ENCODE data around the gene MAN1C1. TPM values are rescaled to one million over a fixed set of nuclear protein-coding genes. Genes with fewer than 3 reads are reported as not detected.

The MAN1C1 gene
- total and polyA plus RNA-seq, 9 of the 15 experiments (the other 6 are each of a cell fraction or from before 2014, with no cell fraction given) = 0.04 to 0.44 (median 0.10) TPM; not detected in 3

DNA sequence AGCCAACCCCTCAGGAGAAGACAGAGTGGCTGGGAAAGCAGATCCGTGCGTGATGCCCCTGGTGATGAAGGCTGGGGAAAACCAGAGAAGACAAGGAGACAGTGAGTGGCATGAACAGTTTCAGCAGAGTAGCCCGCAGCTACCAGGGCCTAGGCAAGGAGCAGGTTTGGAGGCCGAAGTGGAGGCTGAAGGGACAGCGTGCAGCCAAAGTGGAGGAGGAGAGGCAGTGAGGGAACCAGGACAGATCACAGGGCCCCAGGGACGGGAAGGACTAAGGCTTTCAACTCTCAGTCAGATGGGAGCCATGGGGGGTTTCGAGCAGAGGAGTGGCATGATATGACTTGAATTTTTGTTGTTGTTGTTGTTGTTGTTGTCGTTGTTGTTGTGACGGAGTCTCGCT, 123.5 kb downstream of the MAN1C1 start:
- WGBS (ENCODE audit: insufficient coverage, low coverage, missing lambda C conversion rate) = 3% methylated on average over 10 of the region's 10 CpGs
- Histone ChIP-seq H3K36me3 (ENCODE audit: control insufficient read depth, insufficient read depth, low read length) (no peaks in the 10 kb centered on the region), H3K9me1 (ENCODE audit: control insufficient read depth, insufficient read depth, low read length) (peaks cover 3% of the 10 kb centered on the region), H3K27me3 (ENCODE audit: control insufficient read depth in 2 of 2, insufficient read depth in 2 of 2, low read length in 2 of 2) (peaks cover 60 to 88% of the 10 kb centered on the region in 2 experiments), H3K4me3 (no peak overlapping the region), H3K4me2 (ENCODE audit: insufficient read depth, low read length) (no peak overlapping the region), H3K9me3 (replicated peaks; ENCODE audit: control insufficient read depth, insufficient read depth, low read depth, low read length) (no peaks in the 10 kb centered on the region), H3K4me1 (replicated peaks in 1 of 2; ENCODE audit: control insufficient read depth in 2 of 2, insufficient read depth in 2 of 2, low read length in 2 of 2) (no peaks in the 10 kb centered on the region), H3K79me2 (ENCODE audit: control insufficient read depth, insufficient read depth, low read length) (no peaks in the 10 kb centered on the region), H3K9ac (ENCODE audit: insufficient read depth in 1 of 2, low read depth in 2 of 2, low read length in 2 of 2) (no peak overlapping the region), H4K20me1 (replicated peaks; ENCODE audit: control insufficient read depth, insufficient read depth, low read length) (0 out of 2 replicates have a peak, but pooled peaks cover 13% of the 10 kb centered on the region), H2AFZ (ENCODE audit: low read depth, low read length) (no peak overlapping the region), H3K27ac (ENCODE audit: extremely low read depth, low read depth, low read length) (no peak overlapping the region)
- no peak for DNase-seq (ENCODE audit: extremely low read depth in 1 of 4, low spot score in 3 of 4)
- no peak for ATAC-seq
- POLR2A ChIA-PET = no interaction called here
- TF ChIP-seq NFYB (IDR thresholded peaks at IDR 0.05; ENCODE audit: extremely low read depth, insufficient read length) = no peak
- no peak for TF ChIP-seq FOXA1 (IDR thresholded peaks at IDR 0.05; ENCODE audit: borderline replicate concordance)
- TF ChIP-seq ZNF766 (CRISPR knock-in tag; conservative IDR thresholded peaks at IDR 0.05) = no peak
- no peak for TF ChIP-seq CSDE1 (IDR thresholded peaks at IDR 0.05)
- in situ Hi-C loops (cut with MboI) = loop anchor here (5.0 kb wide), 1 partner anchor 52 kb away; no protein-coding TSS in a partner anchor
- BruUV-seq (replicated peaks) = no TSS peak
- CTCF ChIA-PET (ENCODE audit: low intra/inter-chr PET ratio) = no interaction called here
- FAIRE-seq = no peak
- intact Hi-C loops (cut with micrococcal nuclease) = loop anchor here (10.0 kb wide), 1 partner anchor 55 kb away; no protein-coding TSS in a partner anchor

DNA sequence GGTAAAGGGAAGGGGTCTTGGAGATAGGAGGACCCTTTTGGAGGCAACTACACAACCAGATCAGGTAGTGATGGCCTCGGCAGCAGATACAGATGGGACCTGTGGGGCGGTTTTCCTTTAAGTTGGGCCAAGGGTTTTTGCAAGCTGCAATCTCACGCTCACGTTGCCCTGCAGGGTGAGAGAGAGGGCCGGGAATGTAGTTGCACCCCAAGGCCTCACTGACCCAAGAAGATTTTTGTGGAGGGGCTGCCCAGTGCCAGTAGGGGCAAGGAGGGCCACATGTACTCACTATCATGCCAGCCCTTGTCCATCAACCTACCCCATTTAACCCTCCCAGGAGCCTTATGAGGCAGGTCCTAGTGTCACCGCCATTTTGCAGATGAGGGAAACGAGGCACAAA, 125.7 kb downstream of the MAN1C1 start:
- no peak overlapping the region for H3K4me2 ChIP-seq (ENCODE audit: insufficient read depth, low read length)
- H2AFZ ChIP-seq (ENCODE audit: low read depth, low read length) = no peak overlapping the region
- CTCF ChIA-PET (ENCODE audit: low intra/inter-chr PET ratio) = no interaction called here
- H3K27me3 ChIP-seq (ENCODE audit: control insufficient read depth in 2 of 2, insufficient read depth in 2 of 2, low read length in 2 of 2) = peaks cover 61 to 90% of the 10 kb centered on the region in 2 experiments
- POLR2A ChIA-PET = interaction anchor here (0.6 to 1.9 kb wide), 3 partner anchors 8 to 18 kb away, joined by 4 to 7 read pairs (median 6); no protein-coding TSS in a partner anchor
- no peaks in the 10 kb centered on the region for H3K79me2 ChIP-seq (ENCODE audit: control insufficient read depth, insufficient read depth, low read length)
- TF ChIP-seq ZBTB49 (CRISPR knock-in tag; IDR thresholded peaks at IDR 0.05; ENCODE audit: borderline replicate concordance) (no peak), ETV6 (IDR thresholded peaks at IDR 0.05; ENCODE audit: borderline replicate concordance in 1 of 2, low read depth in 2 of 2, low read length in 1 of 2) (no peak), ETV6 (CRISPR knock-in tag; IDR thresholded peaks at IDR 0.05; ENCODE audit: borderline replicate concordance) (no peak), HNRNPLL (IDR thresholded peaks at IDR 0.05; ENCODE audit: low read depth, low read length, poor library complexity, severe bottlenecking) (no peak)
- intact Hi-C loops (cut with micrococcal nuclease) = loop anchor here (10.0 kb wide), 1 partner anchor 52 kb away; no protein-coding TSS in a partner anchor
- ATAC-seq (no peak), FAIRE-seq (no peak), DNase-seq (ENCODE audit: extremely low read depth in 1 of 4, low spot score in 3 of 4) (no peak)
- H3K27ac ChIP-seq (ENCODE audit: extremely low read depth, low read depth, low read length) = no peak overlapping the region
- H3K4me1 ChIP-seq (replicated peaks in 1 of 2; ENCODE audit: control insufficient read depth in 2 of 2, insufficient read depth in 2 of 2, low read length in 2 of 2) = peaks cover 0 to 6% of the 10 kb centered on the region in 2 experiments; a peak in 1 of 5 replicates
- no peaks in the 10 kb centered on the region for H3K9me3 ChIP-seq (replicated peaks; ENCODE audit: control insufficient read depth, insufficient read depth, low read depth, low read length)
- H3K36me3 ChIP-seq (ENCODE audit: control insufficient read depth, insufficient read depth, low read length) = no peaks in the 10 kb centered on the region
- H3K9me1 ChIP-seq (ENCODE audit: control insufficient read depth, insufficient read depth, low read length) = peaks cover 3% of the 10 kb centered on the region
- BruUV-seq (replicated peaks) = no TSS peak
- no peak overlapping the region for H3K4me3 ChIP-seq
- 2% methylated on average over 7 of the region's 7 CpGs for WGBS (ENCODE audit: insufficient coverage, low coverage, missing lambda C conversion rate)
- H4K20me1 ChIP-seq (replicated peaks; ENCODE audit: control insufficient read depth, insufficient read depth, low read length) = peaks cover 14% of the 10 kb centered on the region; the same call in 1 of the 2 replicates
- H3K9ac ChIP-seq (ENCODE audit: insufficient read depth in 1 of 2, low read depth in 2 of 2, low read length in 2 of 2) = no peak overlapping the region
- in situ Hi-C loops (cut with MboI) = loop anchor here (5.0 kb wide), 1 partner anchor 50 kb away; no protein-coding TSS in a partner anchor
